Measurements from ENCODE around the gene NOLC1. TPM values are rescaled to one million over a fixed set of nuclear protein-coding genes. Genes with fewer than 3 reads are reported as not detected.

The NOLC1 gene
- total and polyA plus RNA-seq, 2 donors (not counting 1 experiment from before 2014, with no cell fraction given), result 16.5 to 64.7 TPM

- H3K9ac ChIP-seq (ENCODE audit: insufficient read depth, low read length), result no peak overlapping the region
- DNase-seq (ENCODE audit: low read depth in 2 of 2), result no peak
- H3K27me3 ChIP-seq (ENCODE audit: control insufficient read depth, insufficient read depth, low read length), result no peaks in the 10 kb centered on the region
- H3K4me2 ChIP-seq (ENCODE audit: extremely low read depth, insufficient read depth, low read length), result no peak overlapping the region
- H3K79me2 ChIP-seq (ENCODE audit: control insufficient read depth, insufficient read depth, low read length), result peaks cover 78% of the 10 kb centered on the region
- H4K20me1 ChIP-seq (ENCODE audit: control insufficient read depth, extremely low read depth, insufficient read depth, low read length), result no peaks in the 10 kb centered on the region
- no peak overlapping the region for H3K4me3 ChIP-seq (replicated peaks in 1 of 4; ENCODE audit: control extremely low read depth in 1 of 4, insufficient read depth in 1 of 4, low read depth in 3 of 4, low read length in 4 of 4)
- H2AFZ ChIP-seq (ENCODE audit: low read length), result no peak overlapping the region
- H3K4me1 ChIP-seq (ENCODE audit: control insufficient read depth, extremely low read depth, insufficient read depth, low read length), result no peaks in the 10 kb centered on the region
- peaks cover 31% of the 10 kb centered on the region for H3K36me3 ChIP-seq (ENCODE audit: control insufficient read depth, insufficient read depth, low read length)
- no peaks in the 10 kb centered on the region for H3K9me3 ChIP-seq (ENCODE audit: control insufficient read depth, insufficient read depth, low read depth, low read length)
- TF ChIP-seq CTCF (conservative IDR thresholded peaks at IDR 0.05 in 1 of 2, IDR thresholded peaks at IDR 0.05 in 1 of 2; ENCODE audit: low read depth in 1 of 2, low read length in 2 of 2) (no peak), EZH2 (IDR thresholded peaks at IDR 0.05; ENCODE audit: low read length, missing control alignments) (no peak)
- no peak overlapping the region for H3K27ac ChIP-seq (ENCODE audit: insufficient read depth, low read length)
Measured at GRCh38 chr10:102139281-102140110, 12.7 kb upstream of the NOLC1 start.

- no peak overlapping the region for H3K4me3 ChIP-seq (replicated peaks in 1 of 4; ENCODE audit: control extremely low read depth in 1 of 4, insufficient read depth in 1 of 4, low read depth in 3 of 4, low read length in 4 of 4)
- H3K9me3 ChIP-seq (ENCODE audit: control insufficient read depth, insufficient read depth, low read depth, low read length), result no peaks in the 10 kb centered on the region
- H3K36me3 ChIP-seq (ENCODE audit: control insufficient read depth, insufficient read depth, low read length), result peaks cover 35% of the 10 kb centered on the region
- TF ChIP-seq CTCF (conservative IDR thresholded peaks at IDR 0.05 in 1 of 2, IDR thresholded peaks at IDR 0.05 in 1 of 2; ENCODE audit: low read depth in 1 of 2, low read length in 2 of 2) (no peak), EZH2 (IDR thresholded peaks at IDR 0.05; ENCODE audit: low read length, missing control alignments) (no peak)
- no peak for DNase-seq (ENCODE audit: low read depth in 2 of 2)
- H3K9ac ChIP-seq (ENCODE audit: insufficient read depth, low read length), result no peak overlapping the region
- H2AFZ ChIP-seq (ENCODE audit: low read length), result no peak overlapping the region
- H3K27ac ChIP-seq (ENCODE audit: insufficient read depth, low read length), result no peak overlapping the region
- no peaks in the 10 kb centered on the region for H4K20me1 ChIP-seq (ENCODE audit: control insufficient read depth, extremely low read depth, insufficient read depth, low read length)
- no peaks in the 10 kb centered on the region for H3K4me1 ChIP-seq (ENCODE audit: control insufficient read depth, extremely low read depth, insufficient read depth, low read length)
- no peak overlapping the region for H3K4me2 ChIP-seq (ENCODE audit: extremely low read depth, insufficient read depth, low read length)
- peaks cover 71% of the 10 kb centered on the region for H3K79me2 ChIP-seq (ENCODE audit: control insufficient read depth, insufficient read depth, low read length)
- no peaks in the 10 kb centered on the region for H3K27me3 ChIP-seq (ENCODE audit: control insufficient read depth, insufficient read depth, low read length)
Measured at GRCh38 chr10:102140218-102140617, 12.0 kb upstream of the NOLC1 start.

GRCh38 chr10:102140913-102141540 is 11.2 kb upstream of the NOLC1 start:
- peaks cover 63% of the 10 kb centered on the region for H3K79me2 ChIP-seq (ENCODE audit: control insufficient read depth, insufficient read depth, low read length)
- DNase-seq (ENCODE audit: low read depth in 2 of 2), result no peak
- no peak overlapping the region for H3K4me3 ChIP-seq (replicated peaks in 1 of 4; ENCODE audit: control extremely low read depth in 1 of 4, insufficient read depth in 1 of 4, low read depth in 3 of 4, low read length in 4 of 4)
- H3K9me3 ChIP-seq (ENCODE audit: control insufficient read depth, insufficient read depth, low read depth, low read length), result no peaks in the 10 kb centered on the region
- H3K36me3 ChIP-seq (ENCODE audit: control insufficient read depth, insufficient read depth, low read length), result peaks cover 35% of the 10 kb centered on the region
- no peaks in the 10 kb centered on the region for H3K4me1 ChIP-seq (ENCODE audit: control insufficient read depth, extremely low read depth, insufficient read depth, low read length)
- no peak overlapping the region for H3K27ac ChIP-seq (ENCODE audit: insufficient read depth, low read length)
- TF ChIP-seq CTCF (conservative IDR thresholded peaks at IDR 0.05 in 1 of 2, IDR thresholded peaks at IDR 0.05 in 1 of 2; ENCODE audit: low read depth in 1 of 2, low read length in 2 of 2) (no peak), EZH2 (IDR thresholded peaks at IDR 0.05; ENCODE audit: low read length, missing control alignments) (no peak)
- H2AFZ ChIP-seq (ENCODE audit: low read length), result no peak overlapping the region
- no peaks in the 10 kb centered on the region for H3K27me3 ChIP-seq (ENCODE audit: control insufficient read depth, insufficient read depth, low read length)
- H3K9ac ChIP-seq (ENCODE audit: insufficient read depth, low read length), result no peak overlapping the region
- no peaks in the 10 kb centered on the region for H4K20me1 ChIP-seq (ENCODE audit: control insufficient read depth, extremely low read depth, insufficient read depth, low read length)
- H3K4me2 ChIP-seq (ENCODE audit: extremely low read depth, insufficient read depth, low read length), result no peak overlapping the region
